Ovary (tissue), 3 donors: ENCODE data around the gene TRIP11.

Source experiments
- EP300 ChIP-seq: sonication (generic); formaldehyde crosslinking; IDR thresholded peaks from one replicate; pipeline ENCODE4 v1.6.1; 2017; ENCODE audit warnings: antibody characterized with exemption
- TF ChIP-seq, protein P1 (sequence below), 3 donors: fragments of 450-650 bp in 2 of 3; fragments of 200-600 bp in 1 of 3; IDR thresholded peaks; one replicate each; pipeline versions ENCODE4 v1.5.1 to v1.8.0; 2016 to 2022; ENCODE audit warnings: antibody characterized with exemption in 3 of 3, mild to moderate bottlenecking in 1 of 3
- donor health status: DM: no; HTN: no; CAD: no.

DNA sequence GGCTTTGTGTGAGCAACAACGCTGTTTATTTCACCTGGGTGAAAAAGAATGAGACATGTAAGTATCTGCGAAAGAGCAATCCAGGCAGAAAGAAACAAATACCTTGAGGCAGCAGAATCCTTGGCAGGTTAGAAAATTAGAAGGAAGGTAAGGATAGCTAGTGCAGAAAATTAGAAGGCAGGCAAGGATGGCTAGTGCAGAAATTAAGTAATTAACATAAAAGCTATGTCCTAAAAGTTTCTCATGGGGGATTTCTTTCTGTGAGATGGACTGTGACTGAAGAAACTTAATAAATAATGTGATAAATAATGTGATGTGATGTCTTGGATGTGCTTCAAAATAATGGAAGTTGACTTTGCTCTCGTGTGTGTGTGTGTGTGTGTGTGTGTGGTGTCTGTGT is 9.9 kb upstream of the TRIP11 start:
- TF ChIP-seq, protein P1, sequence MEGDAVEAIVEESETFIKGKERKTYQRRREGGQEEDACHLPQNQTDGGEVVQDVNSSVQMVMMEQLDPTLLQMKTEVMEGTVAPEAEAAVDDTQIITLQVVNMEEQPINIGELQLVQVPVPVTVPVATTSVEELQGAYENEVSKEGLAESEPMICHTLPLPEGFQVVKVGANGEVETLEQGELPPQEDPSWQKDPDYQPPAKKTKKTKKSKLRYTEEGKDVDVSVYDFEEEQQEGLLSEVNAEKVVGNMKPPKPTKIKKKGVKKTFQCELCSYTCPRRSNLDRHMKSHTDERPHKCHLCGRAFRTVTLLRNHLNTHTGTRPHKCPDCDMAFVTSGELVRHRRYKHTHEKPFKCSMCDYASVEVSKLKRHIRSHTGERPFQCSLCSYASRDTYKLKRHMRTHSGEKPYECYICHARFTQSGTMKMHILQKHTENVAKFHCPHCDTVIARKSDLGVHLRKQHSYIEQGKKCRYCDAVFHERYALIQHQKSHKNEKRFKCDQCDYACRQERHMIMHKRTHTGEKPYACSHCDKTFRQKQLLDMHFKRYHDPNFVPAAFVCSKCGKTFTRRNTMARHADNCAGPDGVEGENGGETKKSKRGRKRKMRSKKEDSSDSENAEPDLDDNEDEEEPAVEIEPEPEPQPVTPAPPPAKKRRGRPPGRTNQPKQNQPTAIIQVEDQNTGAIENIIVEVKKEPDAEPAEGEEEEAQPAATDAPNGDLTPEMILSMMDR (IDR thresholded peaks at IDR 0.05): no peak
- no peak for TF ChIP-seq EP300
